SK-N-SH (cell line): Measurements from ENCODE around the gene CENPU. TPM values are rescaled to one million over a fixed set of nuclear protein-coding genes. Genes with fewer than 3 reads are reported as not detected.

Experiments
- CTCF ChIA-PET: fragments of 300-600, 350-600 bp; formaldehyde crosslinking; extraction: SDS; loops from one replicate; lab custom pipeline; 2021; lab: Yijun Ruan, JAX
- POLR2A ChIA-PET: fragments of 350-600 bp; sonication (Branson Sonifier 250); formaldehyde crosslinking; extraction: SDS; loops from one replicate; lab custom pipeline; 2020; ENCODE audit warnings: antibody characterized with exemption, inconsistent platforms; lab: Yijun Ruan, JAX
- DNase-seq: peaks from one replicate; pipeline ENCODE4 v3.0.0; 2012
- H2AFZ ChIP-seq: fragments of 200-600 bp; sonication (generic); 2 replicates; pipeline ENCODE4 v1.8.1; 2016; ENCODE audit warnings: antibody characterized with exemption, mild to moderate bottlenecking, low read depth
- H3F3A ChIP-seq: fragments of 200-600 bp; sonication (generic); replicated peaks from 2 replicates; pipeline ENCODE3; 2016; ENCODE audit warnings: antibody characterized with exemption, mild to moderate bottlenecking; ENCODE audit not compliant: insufficient read depth
- H3K27ac ChIP-seq, 2 experiments: fragments of 200-500 bp in 1 of 2; fragments of 200-600 bp in 1 of 2; sonication (Bioruptor generic) in 1 of 2; sonication (generic), shearing (Covaris generic) in 1 of 2; 2 replicates each; pipeline versions ENCODE4 v1.5.1 to v1.6.1; 2014 to 2016; ENCODE audit warnings: low read depth in 2 of 2, inconsistent platforms in 1 of 2, low read length in 1 of 2, mild to moderate bottlenecking in 1 of 2, mixed read lengths in 1 of 2
- H3K27me3 ChIP-seq: fragments of 200-600 bp; sonication (generic), shearing (Covaris generic); 2 replicates; pipeline ENCODE4 v1.6.1; 2016; ENCODE audit warnings: mixed run types; ENCODE audit not compliant: insufficient read depth
- H3K36me3 ChIP-seq, 2 experiments: fragments of 200-500 bp in 1 of 2; fragments of 200-600 bp in 1 of 2; sonication (Bioruptor generic) in 1 of 2; sonication (generic) in 1 of 2; replicated peaks in 1 of 2; 2 replicates each; pipeline versions ENCODE3 to v1.5.1; 2014 to 2016; ENCODE audit warnings: low read length in 1 of 2, mild to moderate bottlenecking in 1 of 2; ENCODE audit not compliant: insufficient read depth in 2 of 2, control insufficient read depth in 1 of 2
- H3K4me1 ChIP-seq, 2 experiments: fragments of 200-500 bp in 1 of 2; fragments of 200-600 bp in 1 of 2; sonication (Bioruptor generic) in 1 of 2; sonication (generic), shearing (Covaris generic) in 1 of 2; 2 replicates each; pipeline versions ENCODE4 v1.5.1 to v1.6.1; 2014 to 2016; ENCODE audit warnings: low read depth in 1 of 2, low read length in 1 of 2, mixed run types in 1 of 2; ENCODE audit not compliant: insufficient read depth in 2 of 2, control insufficient read depth in 1 of 2
- H3K4me2 ChIP-seq: fragments of 200-600 bp; sonication (generic), shearing (Covaris generic); 2 replicates; pipeline ENCODE4 v1.6.1; 2017; ENCODE audit warnings: mixed run types
- H3K4me3 ChIP-seq, 2 experiments: fragments of 200-500 bp in 1 of 2; fragments of 200-600 bp in 1 of 2; sonication (Bioruptor generic) in 1 of 2; sonication (generic), shearing (Covaris generic) in 1 of 2; 2 replicates each; pipeline versions ENCODE4 v1.5.1 to v1.8.1; 2014 to 2016; ENCODE audit warnings: low read depth in 2 of 2, inconsistent platforms in 1 of 2, low read length in 1 of 2, mild to moderate bottlenecking in 1 of 2, mixed read lengths in 1 of 2, moderate library complexity in 1 of 2
- H3K79me2 ChIP-seq: fragments of 200-600 bp; sonication (generic); 2 replicates; pipeline ENCODE4 v1.8.1; 2017; ENCODE audit warnings: mild to moderate bottlenecking; ENCODE audit not compliant: insufficient read depth
- H3K9ac ChIP-seq: fragments of 200-600 bp; sonication (generic); 2 replicates; pipeline ENCODE4 v1.6.1; 2017; ENCODE audit warnings: mixed run types
- H3K9me2 ChIP-seq: fragments of 200-600 bp; sonication (generic); 2 replicates; pipeline ENCODE4 v1.6.1; 2017; ENCODE audit warnings: mixed run types
- H3K9me3 ChIP-seq: fragments of 200-600 bp; sonication (generic); 2 replicates; pipeline ENCODE4 v1.6.1; 2017; ENCODE audit warnings: mixed run types, mild to moderate bottlenecking, moderate library complexity
- H4K20me1 ChIP-seq: fragments of 200-600 bp; sonication (generic); 2 replicates; pipeline ENCODE4 v1.6.1; 2017; ENCODE audit warnings: mild to moderate bottlenecking, mixed run types; ENCODE audit not compliant: insufficient read depth
- CHD2 ChIP-seq: fragments of 150-350 bp; IDR thresholded peaks from 2 replicates; pipeline ENCODE4 v1.6.1; 2018; ENCODE audit warnings: low read length; ENCODE audit not compliant: partially characterized antibody
- ELF1 ChIP-seq: IDR thresholded peaks from 2 replicates; pipeline ENCODE4 v1.4.0; 2012
- EP300 ChIP-seq, 2 experiments: IDR thresholded peaks; 2 replicates each; pipeline versions ENCODE4 v1.4.0 to v1.6.1; 2012; ENCODE audit warnings: borderline replicate concordance in 1 of 2, low read depth in 1 of 2, low read length in 1 of 2
- EZH2phosphoT487 ChIP-seq: fragments of 200-600 bp; sonication (generic); IDR thresholded peaks from 2 replicates; pipeline ENCODE4 v1.6.1; 2017; ENCODE audit warnings: low read depth, mixed run types, mild to moderate bottlenecking, antibody characterized with exemption, moderate library complexity, borderline replicate concordance
- FOSL2 ChIP-seq: IDR thresholded peaks from 2 replicates; pipeline ENCODE4 v1.4.0; 2012; ENCODE audit warnings: low read depth, mild to moderate bottlenecking, moderate library complexity, borderline replicate concordance
- GABPA ChIP-seq: IDR thresholded peaks from 2 replicates; pipeline ENCODE4 v1.4.0; 2012; ENCODE audit warnings: low read depth, mild to moderate bottlenecking
- GATA2 ChIP-seq: sonication (generic); formaldehyde crosslinking; IDR thresholded peaks from 2 replicates; pipeline ENCODE4 v1.5.0; 2020; ENCODE audit warnings: mild to moderate bottlenecking, missing genetic modification reagents
- JUND ChIP-seq: IDR thresholded peaks from 2 replicates; pipeline ENCODE4 v1.4.0; 2012
- MXI1 ChIP-seq: IDR thresholded peaks from 2 replicates; pipeline ENCODE4 v1.6.1; 2012; ENCODE audit warnings: mild to moderate bottlenecking, low read depth, low read length, improper control_type of control experiment
- NFIC ChIP-seq: IDR thresholded peaks from 2 replicates; pipeline ENCODE4 v1.4.0; 2012; ENCODE audit warnings: borderline replicate concordance
- POLR2AphosphoS5 ChIP-seq: IDR thresholded peaks from 2 replicates; pipeline ENCODE4 v1.6.1; 2012; ENCODE audit warnings: low read depth, low read length
- RCOR1 ChIP-seq: fragments of 150-350 bp; IDR thresholded peaks from 2 replicates; pipeline ENCODE4 v1.6.1; 2017; ENCODE audit warnings: antibody characterized with exemption, low read length
- RFX5 ChIP-seq: IDR thresholded peaks from 2 replicates; pipeline ENCODE4 v1.6.1; 2012; ENCODE audit warnings: mild to moderate bottlenecking, improper control_type of control experiment, low read length
- SMC3 ChIP-seq: IDR thresholded peaks from 2 replicates; pipeline ENCODE4 v1.6.1; 2012; ENCODE audit warnings: low read depth, low read length, improper control_type of control experiment
- TAF1 ChIP-seq: IDR thresholded peaks from 2 replicates; pipeline ENCODE4 v1.6.1; 2012; ENCODE audit warnings: low read depth, mild to moderate bottlenecking, low read length, moderate library complexity, borderline replicate concordance
- TCF12 ChIP-seq: IDR thresholded peaks from 2 replicates; pipeline ENCODE4 v1.4.0; 2012
- TEAD4 ChIP-seq: IDR thresholded peaks from 2 replicates; pipeline ENCODE4 v1.4.0; 2012; ENCODE audit warnings: mild to moderate bottlenecking, borderline replicate concordance; ENCODE audit not compliant: insufficient read depth
- YY1 ChIP-seq: IDR thresholded peaks from 2 replicates; pipeline ENCODE4 v1.4.0; 2012; ENCODE audit warnings: low read depth, mild to moderate bottlenecking
- WGBS: methylation state at CpG from one replicate; pipeline ENCODE4 v1.1.6; 2017; ENCODE audit warnings: low lambda C conversion rate; 5-methylcytosine and 5-hydroxymethylcytosine counted together
- polyA plus RNA-seq, 3 experiments: library from polyadenylated mRNA; depleted of rRNA; stranded (reverse); fragments of >200 nt; gene quantifications; 2 replicates each; pipeline ENCODE4 v1.2.3, GENCODE V29; 2012
- TF ChIP-seq, protein P1 (sequence below): IDR thresholded peaks from 2 replicates; pipeline ENCODE4 v1.4.0; 2012; ENCODE audit warnings: low read depth
- TF ChIP-seq, protein P2 (sequence below): fragments of 200-600 bp; sonication (generic); IDR thresholded peaks from 2 replicates; pipeline ENCODE4 v1.6.1; 2017; ENCODE audit warnings: antibody characterized with exemption, mild to moderate bottlenecking, moderate library complexity
- TF ChIP-seq, protein P3 (sequence below): fragments of 150-350 bp; IDR thresholded peaks from 2 replicates; pipeline ENCODE4 v1.6.1; 2016; ENCODE audit warnings: mild to moderate bottlenecking, low read depth, low read length
- TF ChIP-seq, protein P4 (sequence below): fragments of 150-350 bp; IDR thresholded peaks from 2 replicates; pipeline ENCODE4 v1.6.1; 2017; ENCODE audit warnings: antibody characterized with exemption, low read length, low read depth, borderline replicate concordance
- TF ChIP-seq, protein P5 (sequence below): IDR thresholded peaks from 2 replicates; pipeline ENCODE4 v1.4.0; 2012; ENCODE audit warnings: low read depth, borderline replicate concordance

Gene CENPU
- polyA plus RNA-seq, 1 of the 3 experiments (the other 2 are of a cell fraction), result 8.7 TPM

DNA sequence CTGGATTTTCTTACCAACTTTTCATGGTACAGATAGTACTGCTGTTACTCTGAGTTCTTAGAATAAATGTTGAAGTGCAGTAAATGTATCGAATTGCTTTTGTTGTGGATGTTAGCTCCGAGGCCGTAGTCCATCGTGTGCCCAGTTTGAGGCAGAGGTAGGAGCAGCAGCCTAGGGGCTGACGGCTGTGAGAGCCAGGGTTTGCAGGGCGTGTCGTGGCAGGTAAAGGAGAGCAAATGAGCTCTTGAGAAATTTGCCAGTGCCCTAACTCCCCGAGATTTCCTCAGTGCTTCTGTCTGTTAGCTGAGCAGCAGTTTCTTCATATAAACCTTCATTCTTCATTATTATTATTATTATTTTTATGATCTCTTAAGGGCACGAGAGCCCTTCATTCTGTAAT lies 62.8 kb downstream of the CENPU start:
- H3K9me3 ChIP-seq, result no peaks in the 10 kb centered on the region
- no peak overlapping the region for H2AFZ ChIP-seq
- H3K9ac ChIP-seq, result no peak overlapping the region
- H3K27me3 ChIP-seq, result no peaks in the 10 kb centered on the region
- ChIA-PET POLR2A (no interaction called here), CTCF (no interaction called here)
- H4K20me1 ChIP-seq, result no peaks in the 10 kb centered on the region
- no peaks in the 10 kb centered on the region for H3K79me2 ChIP-seq
- WGBS, result 97% methylated on average over 9 of the region's 9 CpGs
- H3F3A ChIP-seq, result no peaks in the 10 kb centered on the region
- TF ChIP-seq, protein P1, sequence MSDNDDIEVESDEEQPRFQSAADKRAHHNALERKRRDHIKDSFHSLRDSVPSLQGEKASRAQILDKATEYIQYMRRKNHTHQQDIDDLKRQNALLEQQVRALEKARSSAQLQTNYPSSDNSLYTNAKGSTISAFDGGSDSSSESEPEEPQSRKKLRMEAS, result no peak
- TF ChIP-seq YY1 (no peak), CHD2 (no peak), MXI1 (no peak), GATA2 (CRISPR knock-in tag) (no peak), POLR2AphosphoS5 (no peak), TEAD4 (no peak), SMC3 (no peak), EZH2phosphoT487 (no peak), GABPA (no peak), ELF1 (no peak), TAF1 (no peak), RFX5 (no peak), JUND (no peak), FOSL2 (no peak), EP300 (IDR thresholded peaks at IDR 0.05; ENCODE audit: borderline replicate concordance in 1 of 2, low read depth in 1 of 2, low read length in 1 of 2) (no peak)
- TF ChIP-seq, protein P2, sequence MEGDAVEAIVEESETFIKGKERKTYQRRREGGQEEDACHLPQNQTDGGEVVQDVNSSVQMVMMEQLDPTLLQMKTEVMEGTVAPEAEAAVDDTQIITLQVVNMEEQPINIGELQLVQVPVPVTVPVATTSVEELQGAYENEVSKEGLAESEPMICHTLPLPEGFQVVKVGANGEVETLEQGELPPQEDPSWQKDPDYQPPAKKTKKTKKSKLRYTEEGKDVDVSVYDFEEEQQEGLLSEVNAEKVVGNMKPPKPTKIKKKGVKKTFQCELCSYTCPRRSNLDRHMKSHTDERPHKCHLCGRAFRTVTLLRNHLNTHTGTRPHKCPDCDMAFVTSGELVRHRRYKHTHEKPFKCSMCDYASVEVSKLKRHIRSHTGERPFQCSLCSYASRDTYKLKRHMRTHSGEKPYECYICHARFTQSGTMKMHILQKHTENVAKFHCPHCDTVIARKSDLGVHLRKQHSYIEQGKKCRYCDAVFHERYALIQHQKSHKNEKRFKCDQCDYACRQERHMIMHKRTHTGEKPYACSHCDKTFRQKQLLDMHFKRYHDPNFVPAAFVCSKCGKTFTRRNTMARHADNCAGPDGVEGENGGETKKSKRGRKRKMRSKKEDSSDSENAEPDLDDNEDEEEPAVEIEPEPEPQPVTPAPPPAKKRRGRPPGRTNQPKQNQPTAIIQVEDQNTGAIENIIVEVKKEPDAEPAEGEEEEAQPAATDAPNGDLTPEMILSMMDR, result no peak
- TF ChIP-seq, protein P3, sequence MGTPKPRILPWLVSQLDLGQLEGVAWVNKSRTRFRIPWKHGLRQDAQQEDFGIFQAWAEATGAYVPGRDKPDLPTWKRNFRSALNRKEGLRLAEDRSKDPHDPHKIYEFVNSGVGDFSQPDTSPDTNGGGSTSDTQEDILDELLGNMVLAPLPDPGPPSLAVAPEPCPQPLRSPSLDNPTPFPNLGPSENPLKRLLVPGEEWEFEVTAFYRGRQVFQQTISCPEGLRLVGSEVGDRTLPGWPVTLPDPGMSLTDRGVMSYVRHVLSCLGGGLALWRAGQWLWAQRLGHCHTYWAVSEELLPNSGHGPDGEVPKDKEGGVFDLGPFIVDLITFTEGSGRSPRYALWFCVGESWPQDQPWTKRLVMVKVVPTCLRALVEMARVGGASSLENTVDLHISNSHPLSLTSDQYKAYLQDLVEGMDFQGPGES, result no peak
- TF ChIP-seq, all 33 proteins: peak for 0
- H3K36me3 ChIP-seq, result peaks cover 13 to 22% of the 10 kb centered on the region in 2 experiments
- no peak overlapping the region for H3K4me2 ChIP-seq
- no peaks in the 10 kb centered on the region for H3K4me1 ChIP-seq
- no peak for DNase-seq
- no peak overlapping the region for H3K4me3 ChIP-seq
- H3K27ac ChIP-seq, result no peak overlapping the region
- no peaks in the 10 kb centered on the region for H3K9me2 ChIP-seq

DNA sequence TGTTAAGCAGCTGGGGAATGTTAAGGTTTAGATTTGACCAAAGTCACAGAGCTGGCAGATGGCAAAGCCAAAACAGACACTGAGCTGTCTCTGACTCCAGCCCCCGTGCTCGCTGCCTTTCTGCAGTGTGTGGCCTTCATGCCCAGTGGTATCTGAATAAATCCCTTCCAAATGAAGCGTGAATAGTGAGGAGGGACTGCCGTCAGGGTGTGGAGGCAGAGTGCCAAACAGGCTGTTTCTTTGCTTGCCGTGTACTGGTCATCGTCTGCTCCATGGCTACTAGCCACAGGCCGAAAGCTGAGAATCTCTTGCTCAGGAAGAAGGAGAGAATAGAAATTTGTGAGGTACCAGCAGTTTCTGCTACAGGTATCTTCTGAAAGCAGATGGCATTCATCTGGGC lies 64.6 kb downstream of the CENPU start:
- Histone ChIP-seq H3K4me2 (no peak overlapping the region), H3K79me2 (no peaks in the 10 kb centered on the region), H3K9me2 (no peaks in the 10 kb centered on the region), H3K27me3 (no peaks in the 10 kb centered on the region), H3K9ac (no peak overlapping the region), H3K9me3 (no peaks in the 10 kb centered on the region), H3K4me1 (no peaks in the 10 kb centered on the region), H4K20me1 (no peaks in the 10 kb centered on the region), H3K36me3 (peaks cover 14 to 16% of the 10 kb centered on the region in 2 experiments), H3K27ac (no peak overlapping the region), H3K4me3 (no peak overlapping the region), H3F3A (no peaks in the 10 kb centered on the region), H2AFZ (no peak overlapping the region)
- WGBS, result 94% methylated on average over 7 of the region's 7 CpGs
- POLR2A ChIA-PET, result no interaction called here
- DNase-seq, result no peak
- CTCF ChIA-PET, result no interaction called here
- TF ChIP-seq, protein P3, result no peak
- no peak for TF ChIP-seq TAF1
- no peak for TF ChIP-seq NFIC
- TF ChIP-seq SMC3, result no peak
- TF ChIP-seq TCF12, result no peak
- TF ChIP-seq, protein P4, sequence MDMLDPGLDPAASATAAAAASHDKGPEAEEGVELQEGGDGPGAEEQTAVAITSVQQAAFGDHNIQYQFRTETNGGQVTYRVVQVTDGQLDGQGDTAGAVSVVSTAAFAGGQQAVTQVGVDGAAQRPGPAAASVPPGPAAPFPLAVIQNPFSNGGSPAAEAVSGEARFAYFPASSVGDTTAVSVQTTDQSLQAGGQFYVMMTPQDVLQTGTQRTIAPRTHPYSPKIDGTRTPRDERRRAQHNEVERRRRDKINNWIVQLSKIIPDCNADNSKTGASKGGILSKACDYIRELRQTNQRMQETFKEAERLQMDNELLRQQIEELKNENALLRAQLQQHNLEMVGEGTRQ, result no peak
- no peak for TF ChIP-seq RCOR1
- TF ChIP-seq FOSL2, result no peak
- TF ChIP-seq, protein P5, sequence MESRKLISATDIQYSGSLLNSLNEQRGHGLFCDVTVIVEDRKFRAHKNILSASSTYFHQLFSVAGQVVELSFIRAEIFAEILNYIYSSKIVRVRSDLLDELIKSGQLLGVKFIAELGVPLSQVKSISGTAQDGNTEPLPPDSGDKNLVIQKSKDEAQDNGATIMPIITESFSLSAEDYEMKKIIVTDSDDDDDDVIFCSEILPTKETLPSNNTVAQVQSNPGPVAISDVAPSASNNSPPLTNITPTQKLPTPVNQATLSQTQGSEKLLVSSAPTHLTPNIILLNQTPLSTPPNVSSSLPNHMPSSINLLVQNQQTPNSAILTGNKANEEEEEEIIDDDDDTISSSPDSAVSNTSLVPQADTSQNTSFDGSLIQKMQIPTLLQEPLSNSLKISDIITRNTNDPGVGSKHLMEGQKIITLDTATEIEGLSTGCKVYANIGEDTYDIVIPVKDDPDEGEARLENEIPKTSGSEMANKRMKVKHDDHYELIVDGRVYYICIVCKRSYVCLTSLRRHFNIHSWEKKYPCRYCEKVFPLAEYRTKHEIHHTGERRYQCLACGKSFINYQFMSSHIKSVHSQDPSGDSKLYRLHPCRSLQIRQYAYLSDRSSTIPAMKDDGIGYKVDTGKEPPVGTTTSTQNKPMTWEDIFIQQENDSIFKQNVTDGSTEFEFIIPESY, result no peak
- TF ChIP-seq JUND, result no peak
- no peak for TF ChIP-seq EZH2phosphoT487
